PC-9 (cell line): ENCODE results near the gene ZNF516. TPM values are rescaled to one million over a fixed set of nuclear protein-coding genes. Genes with fewer than 3 reads are reported as not detected.

Experiments used
- BruUV-seq: library from RNA; stranded (reverse); fragments of 400-500 nt; replicated peaks from 2 replicates; lab custom pipeline; 2021; lab: Mats Ljungman, UMichigan
- CTCF ChIA-PET: fragments of 300-600 bp; sonication (Branson Sonifier 250); formaldehyde crosslinking; loops from one replicate; lab custom pipeline; 2022; ENCODE audit warnings: antibody characterized with exemption; lab: Charles Lee
- POLR2A ChIA-PET: fragments of 300-600 bp; sonication (Branson Sonifier 250); formaldehyde crosslinking; loops from one replicate; lab custom pipeline; 2022; ENCODE audit warnings: antibody characterized with exemption; ENCODE audit not compliant: unreplicated experiment; lab: Charles Lee
- DNase-seq, 2 experiments: peaks; one replicate each; pipeline versions ENCODE4 v3.0.0 to v3.0.0-alpha.2; 2015 to 2022; ENCODE audit warnings: mixed read lengths in 1 of 2
- H2AFZ ChIP-seq: fragments of 200-600 bp; sonication (generic); 2 replicates; pipeline ENCODE4 v1.8.1; 2017; ENCODE audit warnings: antibody characterized with exemption
- H3F3A ChIP-seq: fragments of 200-600 bp; sonication (generic); 2 replicates; pipeline ENCODE4 v1.8.1; 2017; ENCODE audit warnings: antibody characterized with exemption, mild to moderate bottlenecking, low read depth; ENCODE audit not compliant: insufficient read depth
- H3K27ac ChIP-seq: fragments of 200-600 bp; sonication (generic); 2 replicates; pipeline ENCODE4 v1.6.1; 2016; ENCODE audit warnings: mixed run types
- H3K27me3 ChIP-seq: fragments of 200-600 bp; sonication (generic); 2 replicates; pipeline ENCODE4 v1.6.1; 2016; ENCODE audit warnings: low read depth, mixed run types; ENCODE audit not compliant: insufficient read depth
- H3K36me3 ChIP-seq: fragments of 200-600 bp; sonication (generic); 2 replicates; pipeline ENCODE4 v1.6.1; 2016; ENCODE audit warnings: low read depth, mixed run types
- H3K4me1 ChIP-seq: fragments of 200-600 bp; sonication (generic); replicated peaks from 2 replicates; pipeline ENCODE4 v1.6.1; 2016; ENCODE audit warnings: mixed run types; ENCODE audit not compliant: insufficient read depth
- H3K4me2 ChIP-seq: fragments of 200-600 bp; sonication (generic); 2 replicates; pipeline ENCODE4 v1.6.1; 2017; ENCODE audit warnings: mixed run types
- H3K4me3 ChIP-seq: fragments of 200-600 bp; sonication (generic); 2 replicates; pipeline ENCODE4 v1.6.1; 2016; ENCODE audit warnings: mixed run types
- H3K79me2 ChIP-seq: fragments of 200-600 bp; sonication (generic); 2 replicates; pipeline ENCODE4 v1.6.1; 2017; ENCODE audit warnings: low read depth, mixed run types
- H3K9me2 ChIP-seq: fragments of 200-600 bp; sonication (generic); 2 replicates; pipeline ENCODE4 v1.8.1; 2017; ENCODE audit warnings: mild to moderate bottlenecking; ENCODE audit not compliant: insufficient read depth
- H3K9me3 ChIP-seq: fragments of 200-600 bp; sonication (generic); 2 replicates; pipeline ENCODE4 v1.8.1; 2016; ENCODE audit warnings: low read depth; ENCODE audit not compliant: insufficient read depth
- H4K20me1 ChIP-seq: fragments of 200-600 bp; sonication (generic); 2 replicates; pipeline ENCODE4 v1.8.1; 2017; ENCODE audit not compliant: insufficient read depth
- EZH2 ChIP-seq: fragments of 200-600 bp; sonication (generic); IDR thresholded peaks from 2 replicates; pipeline ENCODE4 v1.8.0; 2017; ENCODE audit warnings: antibody characterized with exemption, low read depth
- intact Hi-C: fragments of 100-400 bp; cut with micrococcal nuclease; formaldehyde crosslinking; loops from one replicate; pipeline ENCODE4 v1.10.0; 2022; ENCODE audit not compliant: unreplicated experiment
- total RNA-seq: library from RNA; stranded (reverse); gene quantifications from 2 replicates; pipeline ENCODE4 v1.2.3, GENCODE V29; 2021
- TF ChIP-seq, protein P1 (sequence below): fragments of 200-600 bp; sonication (generic); conservative IDR thresholded peaks from 2 replicates; pipeline ENCODE4 v1.6.1; 2017; ENCODE audit warnings: mixed run types, antibody characterized with exemption, mild to moderate bottlenecking, moderate library complexity

The ZNF516 gene
- total RNA-seq, 1 experiment from 2014 or later, result 32.7 TPM

DNA sequence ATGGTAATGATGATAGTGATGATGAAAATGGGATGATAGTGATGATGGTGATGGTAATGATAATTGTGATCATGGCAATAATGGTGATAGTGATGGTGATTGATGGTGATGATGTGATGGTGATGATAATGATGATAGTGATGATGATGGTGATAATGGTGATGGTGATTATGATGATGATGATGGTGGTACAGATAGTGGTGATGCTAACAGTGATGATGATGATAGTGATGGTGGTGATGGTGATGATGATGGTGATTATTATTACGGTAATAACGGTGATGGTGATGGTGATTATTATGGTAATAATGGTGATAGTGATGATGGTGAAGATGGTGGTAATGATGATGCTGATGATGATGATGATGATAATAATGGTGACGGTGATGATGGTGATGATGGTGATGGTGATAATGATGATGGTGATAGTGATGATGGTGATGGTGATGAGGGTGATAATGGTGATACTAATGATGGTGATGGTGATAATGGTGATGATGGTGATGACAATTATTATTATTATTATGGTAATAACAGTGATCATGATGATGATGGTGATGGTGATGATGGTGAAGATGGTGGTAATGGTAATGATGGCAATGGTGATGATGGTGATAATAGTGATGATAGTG is 151.0 kb downstream of the ZNF516 start:
- no peak for TF ChIP-seq EZH2
- TF ChIP-seq, protein P1, sequence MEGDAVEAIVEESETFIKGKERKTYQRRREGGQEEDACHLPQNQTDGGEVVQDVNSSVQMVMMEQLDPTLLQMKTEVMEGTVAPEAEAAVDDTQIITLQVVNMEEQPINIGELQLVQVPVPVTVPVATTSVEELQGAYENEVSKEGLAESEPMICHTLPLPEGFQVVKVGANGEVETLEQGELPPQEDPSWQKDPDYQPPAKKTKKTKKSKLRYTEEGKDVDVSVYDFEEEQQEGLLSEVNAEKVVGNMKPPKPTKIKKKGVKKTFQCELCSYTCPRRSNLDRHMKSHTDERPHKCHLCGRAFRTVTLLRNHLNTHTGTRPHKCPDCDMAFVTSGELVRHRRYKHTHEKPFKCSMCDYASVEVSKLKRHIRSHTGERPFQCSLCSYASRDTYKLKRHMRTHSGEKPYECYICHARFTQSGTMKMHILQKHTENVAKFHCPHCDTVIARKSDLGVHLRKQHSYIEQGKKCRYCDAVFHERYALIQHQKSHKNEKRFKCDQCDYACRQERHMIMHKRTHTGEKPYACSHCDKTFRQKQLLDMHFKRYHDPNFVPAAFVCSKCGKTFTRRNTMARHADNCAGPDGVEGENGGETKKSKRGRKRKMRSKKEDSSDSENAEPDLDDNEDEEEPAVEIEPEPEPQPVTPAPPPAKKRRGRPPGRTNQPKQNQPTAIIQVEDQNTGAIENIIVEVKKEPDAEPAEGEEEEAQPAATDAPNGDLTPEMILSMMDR, result no peak
- POLR2A ChIA-PET, result no interaction called here
- Histone ChIP-seq H3K9me2 (no peaks in the 10 kb centered on the region), H3K4me1 (no peaks in the 10 kb centered on the region), H3K36me3 (no peaks in the 10 kb centered on the region), H3K27ac (no peak overlapping the region), H4K20me1 (no peaks in the 10 kb centered on the region), H3F3A (no peaks in the 10 kb centered on the region), H3K79me2 (no peaks in the 10 kb centered on the region), H3K27me3 (peaks cover 19% of the 10 kb centered on the region), H3K4me2 (no peak overlapping the region), H3K9me3 (no peaks in the 10 kb centered on the region), H2AFZ (no peak overlapping the region), H3K4me3 (no peak overlapping the region)
- DNase-seq, result no peak
- intact Hi-C loops, result loop anchor here (10.0 kb wide), 1 partner anchor 1689 kb away; no protein-coding TSS in a partner anchor
- CTCF ChIA-PET, result no interaction called here
- no TSS peak for BruUV-seq

DNA sequence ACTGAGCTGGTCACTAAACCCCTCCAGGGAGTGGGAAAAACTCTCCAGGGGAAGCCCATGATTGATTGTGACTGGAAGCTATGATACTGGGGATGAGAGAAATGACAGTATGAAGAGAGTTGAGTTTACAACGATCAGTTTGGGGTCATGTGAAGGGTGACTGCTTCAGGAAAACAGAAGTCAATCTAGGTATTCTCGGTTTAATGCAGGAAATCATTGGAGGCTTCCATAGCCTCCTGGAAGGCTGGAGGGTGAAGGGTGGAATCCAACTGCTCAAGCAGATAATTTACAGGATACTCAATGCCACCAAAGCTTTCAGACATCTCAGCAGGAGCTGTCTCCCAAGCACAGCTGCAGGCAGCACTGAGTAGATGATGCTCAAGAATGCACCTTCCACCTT is 154.6 kb downstream of the ZNF516 start:
- no peaks in the 10 kb centered on the region for H3K79me2 ChIP-seq
- no peaks in the 10 kb centered on the region for H4K20me1 ChIP-seq
- H3K4me2 ChIP-seq, result no peak overlapping the region
- H3K4me1 ChIP-seq, result no peaks in the 10 kb centered on the region
- intact Hi-C loops, result loop anchor here (10.0 kb wide), 1 partner anchor 1686 kb away; no protein-coding TSS in a partner anchor
- H3K27ac ChIP-seq, result no peak overlapping the region
- H3K9me2 ChIP-seq, result no peaks in the 10 kb centered on the region
- no peak for DNase-seq
- peaks cover 53% of the 10 kb centered on the region for H3K27me3 ChIP-seq
- no peaks in the 10 kb centered on the region for H3F3A ChIP-seq
- H3K4me3 ChIP-seq, result no peak overlapping the region
- no TSS peak for BruUV-seq
- H3K36me3 ChIP-seq, result no peaks in the 10 kb centered on the region
- H3K9me3 ChIP-seq, result no peaks in the 10 kb centered on the region
- POLR2A ChIA-PET, result no interaction called here
- no peak overlapping the region for H2AFZ ChIP-seq
- CTCF ChIA-PET, result no interaction called here
- TF ChIP-seq, protein P1, result no peak
- TF ChIP-seq EZH2, result no peak

- Histone ChIP-seq H3K9me2 (no peaks in the 10 kb centered on the region), H3K4me2 (no peak overlapping the region), H3K4me1 (no peaks in the 10 kb centered on the region), H3K9me3 (no peaks in the 10 kb centered on the region; the same call in 1 of the 2 replicates), H3K79me2 (no peaks in the 10 kb centered on the region), H3K4me3 (no peak overlapping the region), H2AFZ (no peak overlapping the region), H3K27ac (no peak overlapping the region), H4K20me1 (no peaks in the 10 kb centered on the region), H3F3A (no peaks in the 10 kb centered on the region), H3K27me3 (peaks cover 54% of the 10 kb centered on the region), H3K36me3 (no peaks in the 10 kb centered on the region)
- no peak for TF ChIP-seq EZH2
- TF ChIP-seq, protein P1, result no peak
- DNase-seq, result no peak
- intact Hi-C loops, result no loop called here
- BruUV-seq, result no TSS peak
- CTCF ChIA-PET, result no interaction called here
- POLR2A ChIA-PET, result no interaction called here
Observed at GRCh38 chr18:76339246-76339620, 155.8 kb downstream of the ZNF516 start.
